ENCODE measurements around the gene VSIG1. TPM values are rescaled to one million over a fixed set of nuclear protein-coding genes. Genes with fewer than 3 reads are reported as not detected.

Gene VSIG1
- total RNA-seq, 2 donors from 2014 or later: not detected

- H3K36me3 ChIP-seq: no peaks in the 10 kb centered on the region
- no peak for DNase-seq (ENCODE audit: low spot score)
- no peaks in the 10 kb centered on the region for H3K9me3 ChIP-seq
- H3K4me3 ChIP-seq: no peak overlapping the region
- H3K27ac ChIP-seq: no peak overlapping the region
- no peaks in the 10 kb centered on the region for H3K27me3 ChIP-seq
- TF ChIP-seq, protein P1, sequence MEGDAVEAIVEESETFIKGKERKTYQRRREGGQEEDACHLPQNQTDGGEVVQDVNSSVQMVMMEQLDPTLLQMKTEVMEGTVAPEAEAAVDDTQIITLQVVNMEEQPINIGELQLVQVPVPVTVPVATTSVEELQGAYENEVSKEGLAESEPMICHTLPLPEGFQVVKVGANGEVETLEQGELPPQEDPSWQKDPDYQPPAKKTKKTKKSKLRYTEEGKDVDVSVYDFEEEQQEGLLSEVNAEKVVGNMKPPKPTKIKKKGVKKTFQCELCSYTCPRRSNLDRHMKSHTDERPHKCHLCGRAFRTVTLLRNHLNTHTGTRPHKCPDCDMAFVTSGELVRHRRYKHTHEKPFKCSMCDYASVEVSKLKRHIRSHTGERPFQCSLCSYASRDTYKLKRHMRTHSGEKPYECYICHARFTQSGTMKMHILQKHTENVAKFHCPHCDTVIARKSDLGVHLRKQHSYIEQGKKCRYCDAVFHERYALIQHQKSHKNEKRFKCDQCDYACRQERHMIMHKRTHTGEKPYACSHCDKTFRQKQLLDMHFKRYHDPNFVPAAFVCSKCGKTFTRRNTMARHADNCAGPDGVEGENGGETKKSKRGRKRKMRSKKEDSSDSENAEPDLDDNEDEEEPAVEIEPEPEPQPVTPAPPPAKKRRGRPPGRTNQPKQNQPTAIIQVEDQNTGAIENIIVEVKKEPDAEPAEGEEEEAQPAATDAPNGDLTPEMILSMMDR (IDR thresholded peaks at IDR 0.05): no peak
- peaks cover 0 to 5% of the 10 kb centered on the region in 2 donors for H3K4me1 ChIP-seq
Measured at GRCh38 chrX:108087792-108088191, 42.9 kb downstream of the VSIG1 start.

DNA sequence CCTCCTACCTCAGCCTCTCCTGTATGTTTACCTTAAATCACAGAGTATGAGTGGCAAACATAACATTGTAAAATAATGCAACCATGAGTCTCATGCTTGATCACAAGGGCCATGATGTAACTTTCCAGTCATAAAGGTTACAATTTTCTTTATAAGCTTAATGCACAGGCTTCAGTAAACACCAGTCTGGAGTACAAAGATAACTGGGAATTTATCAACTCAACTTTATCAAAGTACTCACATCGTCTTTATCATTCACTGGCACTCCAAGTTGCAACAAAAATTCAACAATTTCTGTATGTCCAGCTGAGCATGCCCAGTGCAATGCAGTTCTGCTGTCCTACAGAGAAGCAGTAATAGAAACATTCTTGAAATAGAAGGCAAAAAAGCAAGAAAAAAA is 43.6 kb downstream of the VSIG1 start:
- Histone ChIP-seq H3K4me3 (no peak overlapping the region), H3K9me3 (no peaks in the 10 kb centered on the region), H3K27ac (no peak overlapping the region), H3K4me1 (peaks cover 0 to 5% of the 10 kb centered on the region in 2 donors), H3K27me3 (no peaks in the 10 kb centered on the region), H3K36me3 (no peaks in the 10 kb centered on the region)
- no peak for DNase-seq (ENCODE audit: low spot score)
- TF ChIP-seq, protein P1 (IDR thresholded peaks at IDR 0.05): no peak

DNA sequence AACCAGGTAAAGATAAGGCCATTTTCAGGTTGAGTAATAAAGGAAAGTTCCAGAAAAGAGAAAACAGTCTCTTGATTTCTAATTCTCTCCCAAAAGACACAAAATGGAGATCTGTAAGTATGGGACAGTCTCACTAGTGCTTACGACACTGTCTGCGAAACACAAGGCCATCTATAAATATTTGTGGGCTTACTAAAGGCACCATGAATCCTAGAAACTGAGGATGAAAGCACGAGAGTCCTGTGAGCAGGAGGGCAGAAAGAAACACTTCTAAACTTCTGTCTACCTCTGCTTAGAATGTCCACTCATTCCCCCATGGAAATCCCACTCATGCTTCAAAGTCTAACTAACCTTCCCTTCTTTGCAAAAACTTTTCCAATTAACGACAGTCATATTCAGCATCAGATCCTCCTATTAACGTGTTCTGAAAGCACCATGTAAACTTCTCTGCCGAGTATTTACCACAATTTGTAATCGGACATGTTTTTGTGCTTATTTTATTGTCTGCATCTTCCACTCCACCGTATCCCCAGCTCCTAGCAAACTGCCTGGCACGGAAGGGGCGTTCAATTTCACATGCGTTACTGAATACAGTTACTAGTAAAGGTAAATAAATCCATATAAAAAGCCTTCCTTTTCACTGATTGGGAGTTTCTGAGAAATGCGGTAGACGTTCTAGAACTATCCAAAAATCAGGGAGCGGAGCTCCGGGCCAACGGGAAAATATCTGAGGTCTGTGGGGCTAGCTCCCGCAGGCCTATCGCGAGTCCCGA is 45.8 kb downstream of the VSIG1 start:
- H3K9me3 ChIP-seq: no peaks in the 10 kb centered on the region
- peak overlapping the region; percentile 80 to 84 for H3K27ac ChIP-seq
- peak overlapping the region; percentile 60 to 63 for H3K4me3 ChIP-seq
- no peak for DNase-seq (ENCODE audit: low spot score)
- no peaks in the 10 kb centered on the region for H3K27me3 ChIP-seq
- peaks cover 0 to 5% of the 10 kb centered on the region in 2 donors for H3K4me1 ChIP-seq
- no peaks in the 10 kb centered on the region for H3K36me3 ChIP-seq
- TF ChIP-seq, protein P1 (IDR thresholded peaks at IDR 0.05): no peak

- peak within 1 kb of the TSS; percentile 80 to 84 for H3K27ac ChIP-seq
- TF ChIP-seq, protein P1 (IDR thresholded peaks at IDR 0.05): no peak
Measured at GRCh38 chrX:108091264-108091877, 46.5 kb downstream of the VSIG1 start, which contains the start of the genes ATG4A and PSMD10. Gene ATG4A, plus strand, starts transcription at chrX:108091778. Its CDS starts 49 bp downstream, at chrX:108091827. Gene PSMD10, minus strand, starts transcription at chrX:108091542. Its CDS starts 22 bp downstream, at chrX:108091520.

DNA sequence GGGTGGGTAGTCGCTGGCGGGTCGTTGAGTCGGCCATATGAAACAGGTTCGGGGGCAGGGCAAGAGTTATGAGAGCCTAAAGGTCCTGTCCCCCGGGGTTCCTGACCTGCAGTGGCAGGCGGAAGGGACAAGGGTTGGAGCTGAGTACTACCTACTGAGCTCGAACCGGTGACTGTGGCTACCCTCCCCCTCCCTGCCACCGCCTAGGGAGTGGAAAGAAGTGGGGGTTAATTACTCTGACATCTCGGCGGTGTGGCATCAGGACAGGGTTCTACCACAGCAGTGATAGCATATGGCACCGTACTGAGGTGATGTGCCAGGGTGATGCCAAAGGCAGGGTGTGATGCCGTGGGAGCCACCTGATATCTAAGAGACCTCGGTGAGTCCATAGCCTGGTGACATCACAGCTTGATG is 47.0 kb downstream of the VSIG1 start:
- peaks cover 0 to 5% of the 10 kb centered on the region in 2 donors for H3K4me1 ChIP-seq
- H3K27me3 ChIP-seq: no peaks in the 10 kb centered on the region
- peak overlapping the region; percentile 60 to 63 for H3K4me3 ChIP-seq
- H3K27ac ChIP-seq: peak overlapping the region; percentile 80
- TF ChIP-seq, protein P1 (IDR thresholded peaks at IDR 0.05): no peak
- no peaks in the 10 kb centered on the region for H3K36me3 ChIP-seq
- no peaks in the 10 kb centered on the region for H3K9me3 ChIP-seq
- DNase-seq (ENCODE audit: low spot score): no peak

More at GRCh38 chrX:108091264-108091877, 46.5 kb downstream of the VSIG1 start, which contains the start of the genes ATG4A and PSMD10:
- Histone ChIP-seq H3K36me3 (no peaks in the 10 kb centered on the region), H3K4me1 (peaks cover 0 to 5% of the 10 kb centered on the region in 2 donors), H3K4me3 (peak within 1 kb of the TSS; percentile 60 to 63), H3K9me3 (no peaks in the 10 kb centered on the region), H3K27me3 (no peaks in the 10 kb centered on the region)
- DNase-seq (ENCODE audit: low spot score): peak; percentile 95

All from right atrium auricular region (tissue), 2 donors.